GM19328 (cell line): ENCODE results near the gene SLC4A7.

Experiments
- ATAC-seq: cut with Tn5 transposase; IDR thresholded peaks from one replicate; pipeline ENCODE4 v1.9.1; 2021; ENCODE audit warnings: mild to moderate bottlenecking, moderate library complexity; ENCODE audit not compliant: unreplicated experiment

Gene SLC4A7

GRCh38 chr3:27326629-27327545, 157.3 kb downstream of the SLC4A7 start:
- no peak for ATAC-seq

GRCh38 chr3:27326202-27326601, 158.0 kb downstream of the SLC4A7 start:
- no peak for ATAC-seq

- peak; percentile 54 for ATAC-seq
These were observed 158.8 kb downstream of the SLC4A7 start for GRCh38 chr3:27325419-27325818.

GRCh38 chr3:27324686-27325085, 159.5 kb downstream of the SLC4A7 start:
- ATAC-seq = no peak

- no peak for ATAC-seq
These were observed 161.1 kb downstream of the SLC4A7 start for GRCh38 chr3:27323087-27323570.
